ENCODE results near the gene CAMK2D.

CAMK2D gene

GRCh38 chr4:113480109-113480508, 281.4 kb downstream of the CAMK2D start:
- Histone ChIP-seq H3K9ac (ENCODE audit: low read depth, low read length) (no peak overlapping the region), H3K9me3 (ENCODE audit: control insufficient read depth, insufficient read depth, low read length) (peaks cover 8% of the 10 kb centered on the region), H3K4me1 (ENCODE audit: insufficient read depth, low read length) (no peaks in the 10 kb centered on the region; the same call in 1 of the 2 replicates), H3K36me3 (ENCODE audit: insufficient read depth, low read length) (no peaks in the 10 kb centered on the region; the same call in 1 of the 2 replicates)

- H3K36me3 ChIP-seq (ENCODE audit: insufficient read depth, low read length), result no peaks in the 10 kb centered on the region; the same call in 1 of the 2 replicates
- H3K4me1 ChIP-seq (ENCODE audit: insufficient read depth, low read length), result no peaks in the 10 kb centered on the region; the same call in 1 of the 2 replicates
- no peak overlapping the region for H3K9ac ChIP-seq (ENCODE audit: low read depth, low read length)
- H3K9me3 ChIP-seq (ENCODE audit: control insufficient read depth, insufficient read depth, low read length), result peaks cover 8% of the 10 kb centered on the region
These were observed 283.5 kb downstream of the CAMK2D start for GRCh38 chr4:113478032-113478431.

- H3K36me3 ChIP-seq (ENCODE audit: insufficient read depth, low read length), result no peaks in the 10 kb centered on the region; the same call in 1 of the 2 replicates
These were observed 284.7 kb downstream of the CAMK2D start for GRCh38 chr4:113476800-113477199.

GRCh38 chr4:113474017-113474416, 287.5 kb downstream of the CAMK2D start:
- Histone ChIP-seq H3K9me3 (ENCODE audit: control insufficient read depth, insufficient read depth, low read length) (peaks cover 8% of the 10 kb centered on the region), H3K4me1 (ENCODE audit: insufficient read depth, low read length) (peaks cover 11% of the 10 kb centered on the region), H3K9ac (ENCODE audit: low read depth, low read length) (no peak overlapping the region), H3K36me3 (ENCODE audit: insufficient read depth, low read length) (no peaks in the 10 kb centered on the region; the same call in 1 of the 2 replicates)

More at GRCh38 chr4:113476800-113477199, 284.7 kb downstream of the CAMK2D start:
- Histone ChIP-seq H3K9me3 (ENCODE audit: control insufficient read depth, insufficient read depth, low read length) (peaks cover 8% of the 10 kb centered on the region), H3K4me1 (ENCODE audit: insufficient read depth, low read length) (no peaks in the 10 kb centered on the region; the same call in 1 of the 2 replicates), H3K9ac (ENCODE audit: low read depth, low read length) (no peak overlapping the region)

GRCh38 chr4:113472864-113473263, 288.7 kb downstream of the CAMK2D start:
- Histone ChIP-seq H3K4me1 (ENCODE audit: insufficient read depth, low read length) (peaks cover 18% of the 10 kb centered on the region), H3K9me3 (ENCODE audit: control insufficient read depth, insufficient read depth, low read length) (peaks cover 8% of the 10 kb centered on the region), H3K9ac (ENCODE audit: low read depth, low read length) (no peak overlapping the region), H3K36me3 (ENCODE audit: insufficient read depth, low read length) (no peaks in the 10 kb centered on the region; the same call in 1 of the 2 replicates)

DNA sequence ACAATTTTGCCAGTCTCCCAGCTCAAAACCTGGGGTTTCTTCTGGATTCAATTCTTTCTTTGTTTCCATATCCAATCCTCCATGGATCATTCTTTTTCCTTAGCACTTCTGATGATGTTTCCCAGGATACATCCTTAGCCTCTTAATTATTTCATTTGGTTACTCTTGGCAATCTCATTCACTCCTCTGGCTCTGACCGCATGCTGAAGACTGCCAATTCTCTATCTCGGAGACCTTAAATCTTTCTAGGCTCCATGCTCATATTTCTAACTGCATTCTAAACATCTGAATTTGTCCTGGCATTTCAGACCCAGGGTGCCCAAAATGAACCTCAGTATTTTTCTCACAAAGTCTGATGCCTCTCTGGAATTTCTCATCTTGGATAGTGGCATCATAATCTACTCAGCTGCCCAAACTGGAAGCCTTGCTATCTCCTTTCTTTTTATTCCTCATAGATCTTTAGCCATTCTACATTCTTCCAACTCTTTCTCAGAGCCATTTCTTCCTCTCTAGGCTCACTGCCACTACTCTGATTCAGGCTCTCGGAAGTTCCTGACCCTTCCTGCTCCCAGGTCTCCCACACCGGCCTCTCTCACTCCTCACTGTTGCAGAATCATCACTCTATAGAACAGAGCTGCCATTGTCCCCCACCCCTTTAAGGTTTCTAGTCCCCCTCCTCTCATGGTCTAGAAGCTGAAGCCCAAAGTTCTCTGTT, 290.2 kb downstream of the CAMK2D start:
- peaks cover 28% of the 10 kb centered on the region for H3K4me1 ChIP-seq (ENCODE audit: insufficient read depth, low read length)
- H3K36me3 ChIP-seq (ENCODE audit: insufficient read depth, low read length), result no peaks in the 10 kb centered on the region
- H3K9me3 ChIP-seq (ENCODE audit: control insufficient read depth, insufficient read depth, low read length), result no peaks in the 10 kb centered on the region
- H3K9ac ChIP-seq (ENCODE audit: low read depth, low read length), result no peak overlapping the region

DNA sequence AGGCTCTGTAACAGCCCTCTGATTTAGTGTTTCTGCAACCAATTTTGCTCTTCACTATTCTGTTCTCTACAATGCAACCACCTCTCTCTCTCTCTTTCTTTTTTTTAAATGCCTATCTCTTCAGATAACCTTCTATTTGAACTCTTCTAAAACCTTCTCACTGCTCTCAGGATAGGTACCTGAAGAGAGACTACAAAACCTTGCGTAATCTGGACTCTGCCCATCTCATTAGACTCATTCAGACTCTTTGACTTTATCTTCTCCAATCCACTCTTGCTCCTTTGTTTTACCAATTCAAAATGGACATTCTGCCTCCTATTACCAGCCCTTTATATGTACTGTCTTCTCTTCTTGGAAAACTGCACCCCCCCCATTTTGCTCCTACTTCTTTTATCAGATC, 291.6 kb downstream of the CAMK2D start:
- Histone ChIP-seq H3K4me1 (ENCODE audit: insufficient read depth, low read length) (peaks cover 28% of the 10 kb centered on the region), H3K36me3 (ENCODE audit: insufficient read depth, low read length) (no peaks in the 10 kb centered on the region), H3K9ac (ENCODE audit: low read depth, low read length) (no peak overlapping the region), H3K9me3 (ENCODE audit: control insufficient read depth, insufficient read depth, low read length) (no peaks in the 10 kb centered on the region)

DNA sequence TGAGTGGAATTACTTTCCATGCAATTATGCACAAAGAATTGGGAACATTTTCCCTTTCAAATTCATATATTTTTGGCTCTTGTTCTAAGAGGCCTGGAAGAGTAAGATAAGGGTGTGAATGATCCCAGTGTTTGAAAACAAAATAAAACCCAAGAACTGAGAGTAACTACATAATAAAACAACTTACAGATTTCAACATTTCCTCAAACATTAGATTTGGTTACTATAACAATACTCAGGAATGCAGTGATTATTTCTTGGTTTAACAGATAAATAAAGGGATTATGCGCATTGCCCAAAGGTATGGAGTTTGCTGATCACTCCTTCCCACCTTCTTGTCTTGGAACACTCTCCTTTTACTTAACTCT, 292.5 kb downstream of the CAMK2D start:
- Histone ChIP-seq H3K9ac (ENCODE audit: low read depth, low read length) (no peak overlapping the region), H3K4me1 (ENCODE audit: insufficient read depth, low read length) (peaks cover 28% of the 10 kb centered on the region), H3K9me3 (ENCODE audit: control insufficient read depth, insufficient read depth, low read length) (no peaks in the 10 kb centered on the region), H3K36me3 (ENCODE audit: insufficient read depth, low read length) (no peaks in the 10 kb centered on the region; the same call in 1 of the 2 replicates)

- Histone ChIP-seq H3K4me1 (ENCODE audit: insufficient read depth, low read length) (peaks cover 28% of the 10 kb centered on the region), H3K36me3 (ENCODE audit: insufficient read depth, low read length) (no peaks in the 10 kb centered on the region; the same call in 1 of the 2 replicates), H3K9me3 (ENCODE audit: control insufficient read depth, insufficient read depth, low read length) (no peaks in the 10 kb centered on the region), H3K9ac (ENCODE audit: low read depth, low read length) (0 out of 2 replicates have a peak overlapping the region, but pooled peaks have one; percentile 17)
These were observed 293.1 kb downstream of the CAMK2D start for GRCh38 chr4:113468165-113469022.

GRCh38 chr4:113467581-113467980, 294.0 kb downstream of the CAMK2D start:
- H3K4me1 ChIP-seq (ENCODE audit: insufficient read depth, low read length), result peaks cover 28% of the 10 kb centered on the region
- 0 out of 2 replicates have a peak overlapping the region, but pooled peaks have one; percentile 17 for H3K9ac ChIP-seq (ENCODE audit: low read depth, low read length)
- no peaks in the 10 kb centered on the region for H3K9me3 ChIP-seq (ENCODE audit: control insufficient read depth, insufficient read depth, low read length)

DNA sequence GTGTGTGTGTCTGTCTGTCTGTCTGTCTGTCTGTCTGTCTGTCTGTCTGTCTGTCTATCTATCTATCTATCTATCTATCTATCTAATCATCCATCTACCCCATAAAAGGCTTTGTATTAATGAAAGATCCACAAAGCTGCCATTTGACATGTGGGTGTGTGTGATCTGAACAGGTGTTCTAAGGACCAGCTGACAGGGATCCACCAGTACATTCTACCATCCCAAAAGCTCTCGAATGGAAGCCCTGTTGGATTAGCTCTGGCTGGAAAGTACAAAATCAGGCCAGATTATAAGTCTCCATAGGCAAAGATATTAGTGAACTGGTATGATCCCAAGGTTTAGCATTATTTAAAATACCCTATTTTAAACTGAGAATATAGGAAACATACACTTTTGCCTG, 299.3 kb downstream of the CAMK2D start:
- peaks cover 10% of the 10 kb centered on the region; the same call in 1 of the 2 replicates for H3K4me1 ChIP-seq (ENCODE audit: insufficient read depth, low read length)
- no peak overlapping the region for H3K9ac ChIP-seq (ENCODE audit: low read depth, low read length)
- H3K9me3 ChIP-seq (ENCODE audit: control insufficient read depth, insufficient read depth, low read length), result no peaks in the 10 kb centered on the region
- no peaks in the 10 kb centered on the region; the same call in 1 of the 2 replicates for H3K36me3 ChIP-seq (ENCODE audit: insufficient read depth, low read length)

More at GRCh38 chr4:113467581-113467980, 294.0 kb downstream of the CAMK2D start:
- no peaks in the 10 kb centered on the region; the same call in 1 of the 2 replicates for H3K36me3 ChIP-seq (ENCODE audit: insufficient read depth, low read length)

DNA sequence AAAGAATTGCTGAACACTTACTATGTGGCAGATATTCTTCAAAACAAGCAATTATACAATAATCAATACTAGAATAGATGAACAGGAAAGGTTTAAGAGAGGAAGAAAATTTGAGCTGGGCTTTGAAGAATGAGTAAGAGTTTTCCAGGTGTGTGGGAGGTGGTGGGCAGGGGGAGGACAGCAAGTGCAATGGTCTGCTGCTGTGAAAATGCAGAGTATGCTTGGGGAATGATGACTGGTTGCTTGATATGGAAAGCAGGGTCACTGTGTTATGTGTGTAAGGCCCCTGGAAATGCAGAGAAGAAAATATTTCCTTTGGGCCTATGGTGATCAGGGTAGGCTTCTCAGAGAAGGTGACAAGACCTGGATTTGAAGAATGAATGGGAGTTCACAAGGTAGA, 300.3 kb downstream of the CAMK2D start:
- H3K9me3 ChIP-seq (ENCODE audit: control insufficient read depth, insufficient read depth, low read length), result no peaks in the 10 kb centered on the region
- H3K9ac ChIP-seq (ENCODE audit: low read depth, low read length), result no peak overlapping the region
- H3K36me3 ChIP-seq (ENCODE audit: insufficient read depth, low read length), result peaks cover 4% of the 10 kb centered on the region; the same call in 1 of the 2 replicates
- H3K4me1 ChIP-seq (ENCODE audit: insufficient read depth, low read length), result peaks cover 6% of the 10 kb centered on the region; the same call in 1 of the 2 replicates

DNA sequence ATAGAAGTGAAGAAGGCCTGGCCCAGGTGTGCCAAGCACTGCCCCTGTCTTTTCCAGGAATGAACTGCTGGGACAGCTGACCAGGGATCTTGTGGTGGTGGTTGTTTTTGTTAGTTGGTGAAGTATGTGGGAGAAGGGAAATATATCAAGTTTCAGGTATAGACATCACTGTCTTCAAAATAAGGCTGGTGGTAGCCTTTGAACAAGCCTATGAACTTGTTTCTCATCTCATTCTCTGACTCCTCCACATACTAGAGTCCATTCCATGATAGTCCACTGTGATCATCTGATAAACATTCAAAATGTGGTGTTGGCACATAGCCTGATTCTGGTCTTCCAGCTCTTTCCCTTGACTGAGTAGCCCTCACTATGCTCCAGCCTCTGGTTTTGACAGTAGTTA, 303.7 kb downstream of the CAMK2D start:
- H3K9me3 ChIP-seq (ENCODE audit: control insufficient read depth, insufficient read depth, low read length), result no peaks in the 10 kb centered on the region
- H3K36me3 ChIP-seq (ENCODE audit: insufficient read depth, low read length), result 0 out of 2 replicates have a peak, but pooled peaks cover 4% of the 10 kb centered on the region
- peaks cover 28% of the 10 kb centered on the region for H3K4me1 ChIP-seq (ENCODE audit: insufficient read depth, low read length)
- H3K9ac ChIP-seq (ENCODE audit: low read depth, low read length), result no peak overlapping the region

DNA sequence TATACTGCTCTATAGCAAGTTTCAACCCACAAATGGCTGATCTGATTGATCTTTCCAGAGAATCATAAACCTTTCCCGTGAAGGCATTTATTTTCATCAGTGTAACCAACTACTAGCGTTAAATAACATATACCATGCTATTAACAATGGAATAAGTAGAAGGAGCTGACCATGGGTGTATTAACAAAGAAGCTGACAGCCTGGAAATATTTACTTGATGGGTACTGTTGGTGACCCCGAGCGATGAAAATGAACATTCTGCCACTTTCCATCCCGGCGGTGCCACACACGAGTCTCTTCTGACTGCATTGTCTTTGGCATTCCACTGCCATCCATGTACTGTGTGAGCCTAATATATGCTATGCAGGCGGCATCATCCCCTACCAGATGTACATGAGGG, 304.4 kb downstream of the CAMK2D start:
- Histone ChIP-seq H3K4me1 (ENCODE audit: insufficient read depth, low read length) (peaks cover 32% of the 10 kb centered on the region), H3K9ac (ENCODE audit: low read depth, low read length) (no peak overlapping the region), H3K9me3 (ENCODE audit: control insufficient read depth, insufficient read depth, low read length) (no peaks in the 10 kb centered on the region), H3K36me3 (ENCODE audit: insufficient read depth, low read length) (0 out of 2 replicates have a peak, but pooled peaks cover 4% of the 10 kb centered on the region)
